Left cardiac atrium (tissue), 4 donors: ENCODE data around the gene ABI1. TPM values are rescaled to one million over a fixed set of nuclear protein-coding genes. Genes with fewer than 3 reads are reported as not detected.
"Not testable (repeated sequence)": the region's sequence is repeated elsewhere in the genome, so short reads cannot be mapped to it uniquely, and the experiment has no call there.

Experiments
- ATAC-seq, 2 donors: fragments of 200-7000 bp; cut with Tn5 transposase; one replicate each; pipeline ENCODE4 v1.9.1; 2020; ENCODE audit warnings: mild to moderate bottlenecking in 2 of 2, moderate library complexity in 2 of 2
- DNase-seq: peaks from one replicate; pipeline ENCODE4 v3.0.0-alpha.2; 2020
- intact Hi-C, 2 donors: fragments of 100-400 bp; cut with DNase I; formaldehyde crosslinking; loops; one replicate each; pipeline versions ENCODE4 v1.14.1 to v1.15.1; 2022 to 2023
- total RNA-seq, 2 donors: library from RNA; stranded (reverse); fragmentation: NEBNext Ultra II Directional; extraction: Animal tissue kit (Norgen Biotek cat#: 25700); gene quantifications; one replicate each; pipeline ENCODE4 v1.2.1, GENCODE V29; 2021
- donor health status: DM: no; HTN: yes; CAD: no.
- donor health status: DM: no; HTN: yes; CAD: no; lungs with severe emphysema.
- donor health status: DM: yes; HTN: yes; CAD: no.
- donor health status: Dilated cardiomyopathy.

The ABI1 gene
- total RNA-seq, 2 donors from 2014 or later = 24.9 to 26.7 TPM

DNA sequence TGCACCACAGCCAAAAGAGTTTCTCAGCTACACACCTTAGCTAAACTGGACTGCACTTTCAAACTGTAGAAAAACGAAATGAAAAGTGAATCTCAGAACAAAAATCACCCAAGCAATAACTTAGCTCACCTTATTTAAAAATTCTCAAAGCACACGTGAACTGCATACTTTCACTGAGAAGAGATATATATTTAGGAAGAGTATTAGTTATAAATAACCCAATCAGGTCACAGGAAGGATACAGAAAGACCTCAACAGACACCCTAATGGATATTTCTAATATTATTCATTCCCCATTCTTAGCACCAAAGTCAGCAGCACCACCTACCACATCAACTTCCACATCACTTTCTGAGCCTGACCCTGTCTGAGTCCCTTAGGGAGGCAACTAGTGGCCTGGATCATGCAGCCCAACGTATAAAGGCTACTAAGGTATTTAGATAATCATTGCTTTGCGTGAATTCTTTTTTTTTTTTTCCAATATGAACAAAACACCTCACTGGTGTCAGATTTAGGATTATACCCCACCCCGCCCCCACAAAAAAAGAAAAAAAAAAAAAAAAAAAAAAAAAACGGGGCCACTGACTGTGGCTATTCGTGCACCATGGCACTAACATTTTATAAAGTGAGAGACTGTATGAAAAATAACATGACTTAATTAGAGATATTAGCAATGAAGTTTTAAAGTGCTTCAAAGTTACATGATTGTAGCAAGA is 2.6 kb downstream of the ABI1 start:
- ATAC-seq (no peak), DNase-seq (no peak)
- intact Hi-C loops = no loop called here

GRCh38 chr10:26857553-26857952 is 3.2 kb downstream of the ABI1 start:
- DNase-seq, intact Hi-C loops, ATAC-seq: not testable (repeated sequence)

DNA sequence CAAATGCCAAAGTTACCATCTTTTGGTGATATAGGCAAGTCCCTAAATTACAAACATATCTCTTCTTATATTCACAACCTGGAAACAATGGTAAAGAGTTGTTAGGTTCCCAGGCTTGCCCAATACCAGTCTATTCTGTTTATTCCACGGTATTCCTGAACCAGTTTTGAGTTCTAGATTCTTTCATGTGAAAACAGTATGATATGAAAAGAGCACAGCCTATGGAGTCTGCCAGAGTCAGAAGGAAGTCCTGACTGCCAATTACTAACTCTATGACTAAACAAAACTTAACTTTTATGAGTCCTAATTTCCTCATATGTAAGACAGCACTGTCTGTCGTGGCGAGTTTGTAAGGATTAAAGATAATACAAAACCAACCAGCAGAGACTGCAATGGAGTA is 5.6 kb downstream of the ABI1 start:
- ATAC-seq = no peak
- intact Hi-C loops = no loop called here

DNA sequence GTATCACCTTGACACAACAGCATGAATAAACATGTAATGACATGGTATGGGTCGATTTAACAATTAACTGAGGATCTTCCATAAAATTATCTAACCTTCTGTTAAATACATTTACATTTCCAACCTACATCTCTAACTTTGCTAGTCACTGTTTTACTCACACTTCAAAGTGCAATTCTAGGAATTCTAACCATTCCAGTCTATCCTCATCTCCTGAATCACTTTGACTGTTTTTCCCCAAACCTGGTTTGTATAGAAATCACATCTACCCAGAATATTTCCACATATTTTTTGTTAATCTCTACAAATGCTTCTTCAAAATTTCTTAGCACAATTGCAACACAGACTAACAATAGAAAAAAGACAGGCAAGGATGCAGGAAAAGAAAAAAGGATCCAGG is 6.2 kb downstream of the ABI1 start:
- intact Hi-C loops = no loop called here
- ATAC-seq (no peak), DNase-seq (no peak)

More for the DNA sequence above, 5.6 kb downstream of the ABI1 start:
- no peak for DNase-seq

GRCh38 chr10:26844396-26844975 is 16.3 kb downstream of the ABI1 start:
- ATAC-seq (no peak), DNase-seq (no peak)
- intact Hi-C loops = no loop called here

- DNase-seq (no peak), ATAC-seq (no peak)
- intact Hi-C loops = no loop called here
These were observed 17.0 kb downstream of the ABI1 start for GRCh38 chr10:26843736-26844135.

GRCh38 chr10:26841733-26842317 is 18.9 kb downstream of the ABI1 start:
- intact Hi-C loops = no loop called here
- ATAC-seq = no peak

GRCh38 chr10:26840938-26841732 is 19.6 kb downstream of the ABI1 start:
- DNase-seq (no peak), ATAC-seq (no peak)
- intact Hi-C loops = no loop called here

More at GRCh38 chr10:26841733-26842317, 18.9 kb downstream of the ABI1 start:
- no peak for DNase-seq

DNA sequence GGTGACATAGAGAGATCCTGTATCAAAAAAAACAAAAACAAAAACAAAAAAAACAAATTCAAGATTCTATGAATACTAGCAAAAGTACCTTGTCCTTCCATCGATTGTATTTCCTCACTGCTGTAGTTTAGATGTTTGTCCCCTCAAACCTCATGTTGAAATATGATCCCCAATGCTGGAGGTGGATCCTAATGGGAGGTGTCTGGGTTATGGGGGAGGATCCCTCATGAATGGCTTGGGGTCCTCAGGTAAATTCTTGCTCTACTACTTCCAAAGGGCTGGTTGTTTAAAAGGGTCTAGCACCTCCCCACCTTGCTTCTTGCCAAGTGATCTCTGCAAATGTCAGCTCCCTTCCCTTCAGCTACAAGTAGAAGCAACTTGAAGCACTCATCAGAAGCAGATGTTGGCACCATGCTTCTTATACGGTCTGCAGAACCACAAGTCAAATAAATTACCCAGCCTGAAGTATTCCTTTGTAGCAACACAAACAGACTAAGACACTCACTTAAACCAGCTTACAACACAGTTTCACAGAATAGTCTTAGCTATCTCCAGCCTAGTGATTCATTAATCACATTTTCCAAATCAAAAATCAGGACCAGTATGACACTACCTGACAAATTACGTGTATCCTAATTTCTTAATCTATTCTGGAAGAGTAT is 20.7 kb downstream of the ABI1 start:
- DNase-seq = no peak
- ATAC-seq = no peak
- intact Hi-C loops = no loop called here

DNA sequence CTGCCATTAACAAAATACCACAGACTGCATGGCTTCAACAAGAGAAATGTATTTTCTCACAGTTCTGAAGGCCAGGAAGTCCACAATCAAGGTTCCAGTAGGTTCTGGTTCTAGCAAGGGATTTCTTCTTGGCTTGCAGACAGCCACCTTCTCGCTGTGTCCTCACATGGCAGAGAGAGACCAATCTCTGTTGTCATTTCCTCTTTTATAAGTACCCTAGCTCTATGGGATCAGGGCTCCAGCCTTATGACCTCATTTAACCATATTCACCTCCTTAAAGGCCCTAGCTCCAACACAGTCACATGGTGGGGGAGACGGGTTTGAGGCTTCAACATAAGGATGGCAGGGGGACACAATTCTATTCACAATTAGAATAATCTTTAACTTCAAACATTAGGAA is 23.6 kb downstream of the ABI1 start:
- intact Hi-C loops = no loop called here
- DNase-seq (no peak), ATAC-seq (peak in 1 of 2 donors; percentile 38)

GRCh38 chr10:26835025-26835424 is 25.7 kb downstream of the ABI1 start:
- no peak for DNase-seq
- no peak for ATAC-seq
- intact Hi-C loops = no loop called here

DNA sequence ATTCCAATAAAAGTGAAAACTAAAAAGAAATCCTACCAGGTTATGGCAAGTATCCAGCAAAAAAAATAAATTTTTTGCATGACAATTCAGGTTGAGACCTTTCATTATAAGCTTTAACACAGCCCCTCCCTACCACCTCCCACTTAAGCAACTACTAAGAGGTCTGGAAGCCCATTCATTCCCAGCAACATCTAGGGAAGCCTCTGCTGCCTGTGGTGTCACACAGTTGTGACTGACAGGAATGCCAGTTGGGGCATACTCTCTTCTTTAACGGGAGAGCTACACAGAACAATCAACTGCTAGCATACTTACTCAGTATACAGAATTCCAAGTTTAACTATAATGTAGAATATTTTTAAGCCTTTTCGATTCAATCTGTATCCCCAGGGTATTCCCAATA is 27.8 kb downstream of the ABI1 start:
- DNase-seq = no peak
- intact Hi-C loops = no loop called here
- ATAC-seq = no peak

- intact Hi-C loops = no loop called here
These were observed 28.8 kb downstream of the ABI1 start for GRCh38 chr10:26831936-26832335.

DNA sequence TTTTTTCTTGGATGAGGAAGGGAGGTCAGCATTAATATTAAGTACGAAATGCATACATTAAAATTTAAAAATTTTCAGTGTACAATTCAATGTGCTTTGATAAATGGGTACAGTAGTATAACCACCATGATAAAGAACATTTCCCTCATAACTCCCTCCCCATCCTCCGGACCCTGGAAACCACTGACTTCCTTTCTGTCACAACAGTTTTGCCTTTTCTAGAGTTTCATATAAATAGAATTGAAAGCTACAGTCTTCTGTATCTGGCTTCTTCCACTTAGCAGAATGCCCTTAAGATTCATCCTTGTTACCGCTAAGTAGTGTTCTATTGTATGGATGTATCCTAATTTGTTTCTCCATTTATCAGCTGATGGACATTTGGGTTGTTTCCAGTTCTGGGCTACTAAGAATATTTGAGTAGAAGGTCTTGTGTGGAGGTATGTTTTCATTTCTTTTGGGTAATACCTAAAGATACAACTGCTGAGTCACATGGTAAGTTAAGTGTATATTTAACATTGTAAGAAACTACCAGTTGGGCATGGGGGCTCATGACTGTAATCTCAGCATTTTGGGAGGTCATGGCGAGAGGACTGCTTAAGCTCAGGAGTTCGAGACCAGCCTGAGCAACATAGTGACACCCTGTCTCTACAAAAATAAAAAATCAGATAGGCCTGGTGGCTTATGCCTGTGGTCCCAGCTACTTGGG is 30.8 kb downstream of the ABI1 start:
- intact Hi-C loops = no loop called here
- DNase-seq (no peak), ATAC-seq (no peak)

More at GRCh38 chr10:26831936-26832335, 28.8 kb downstream of the ABI1 start:
- ATAC-seq (no peak), DNase-seq (no peak)

- intact Hi-C loops = no loop called here
- ATAC-seq = no peak
- DNase-seq = no peak
These were observed 36.6 kb downstream of the ABI1 start for GRCh38 chr10:26824015-26824690.

GRCh38 chr10:26821699-26822570 is 38.8 kb downstream of the ABI1 start:
- intact Hi-C loops = no loop called here
- ATAC-seq = no peak
- no peak for DNase-seq

- ATAC-seq (no peak), DNase-seq (no peak)
- intact Hi-C loops = no loop called here
These were observed 45.3 kb downstream of the ABI1 start for GRCh38 chr10:26815500-26815899.
